ENCODE measurements around the gene KRTAP12-2.

KRTAP12-2 gene

GRCh38 chr21:44626673-44627143, 40.0 kb downstream of the KRTAP12-2 start, which contains the start of gene KRTAP10-9:
KRTAP10-9 (plus strand) TSS chr21:44627093; CDS start chr21:44627172, 79 bp downstream.
- DNase-seq (ENCODE audit: low spot score), result no peak

GRCh38 chr21:44626262-44626661, 40.5 kb downstream of the KRTAP12-2 start:
- DNase-seq (ENCODE audit: low spot score), result no peak

- no peak for DNase-seq (ENCODE audit: low spot score)
Measured at GRCh38 chr21:44625756-44626155, 41.0 kb downstream of the KRTAP12-2 start.

GRCh38 chr21:44623575-44623974, 43.2 kb downstream of the KRTAP12-2 start:
- DNase-seq (ENCODE audit: low spot score), result no peak

- no peak for DNase-seq (ENCODE audit: low spot score)
Measured at GRCh38 chr21:44619886-44620285, 46.8 kb downstream of the KRTAP12-2 start.

- DNase-seq (ENCODE audit: low spot score), result no peak
Measured at GRCh38 chr21:44618909-44619308, 47.8 kb downstream of the KRTAP12-2 start.

- DNase-seq (ENCODE audit: low spot score), result no peak
Measured at GRCh38 chr21:44618504-44618903, 48.2 kb downstream of the KRTAP12-2 start.

- DNase-seq (ENCODE audit: low spot score), result no peak
Measured at GRCh38 chr21:44617071-44617501, 49.6 kb downstream of the KRTAP12-2 start.

GRCh38 chr21:44616591-44616926, 50.2 kb downstream of the KRTAP12-2 start:
- DNase-seq (ENCODE audit: low spot score), result no peak
